Mononuclear cell (primary cell): ENCODE measurements around the gene VPS26A. TPM values are rescaled to one million over a fixed set of nuclear protein-coding genes. Genes with fewer than 3 reads are reported as not detected.

Experiments
- H3K27me3 ChIP-seq: 2 replicates; pipeline ENCODE4 v1.6.0; 2011; ENCODE audit warnings: low read length, control low read depth; ENCODE audit not compliant: insufficient read depth
- H3K4me1 ChIP-seq: 2 replicates; pipeline ENCODE4 v1.5.1; 2011; ENCODE audit warnings: mild to moderate bottlenecking, low read length, control low read depth; ENCODE audit not compliant: insufficient read depth
- H3K4me3 ChIP-seq: 2 replicates; pipeline ENCODE4 v1.5.1; 2011; ENCODE audit warnings: mild to moderate bottlenecking, low read length, moderate library complexity
- H3K9me3 ChIP-seq: 2 replicates; pipeline ENCODE4 v1.5.1; 2011; ENCODE audit warnings: low read depth, mild to moderate bottlenecking, control low read depth, low read length
- total RNA-seq: library from RNA; depleted of rRNA; stranded (reverse); fragments of >200 nt; gene quantifications from one replicate; pipeline ENCODE4 v1.2.3, GENCODE V29; 2012

The VPS26A gene
- total RNA-seq, 1 donor, result 22.0 TPM

GRCh38 chr10:69093933-69094332 lies 30.0 kb upstream of the VPS26A start:
- Histone ChIP-seq H3K9me3 (no peaks in the 10 kb centered on the region), H3K27me3 (no peaks in the 10 kb centered on the region), H3K4me1 (peaks cover 82% of the 10 kb centered on the region), H3K4me3 (no peak overlapping the region)

GRCh38 chr10:69096045-69096444 lies 27.9 kb upstream of the VPS26A start:
- Histone ChIP-seq H3K9me3 (no peaks in the 10 kb centered on the region), H3K4me1 (peaks cover 92% of the 10 kb centered on the region), H3K4me3 (no peak overlapping the region)

GRCh38 chr10:69097729-69098128 lies 26.2 kb upstream of the VPS26A start:
- Histone ChIP-seq H3K4me1 (peaks cover 92% of the 10 kb centered on the region), H3K9me3 (no peaks in the 10 kb centered on the region), H3K27me3 (no peaks in the 10 kb centered on the region), H3K4me3 (no peak overlapping the region)

More at GRCh38 chr10:69096045-69096444, 27.9 kb upstream of the VPS26A start:
- no peaks in the 10 kb centered on the region for H3K27me3 ChIP-seq

- H3K9me3 ChIP-seq, result no peaks in the 10 kb centered on the region
- no peak overlapping the region for H3K4me3 ChIP-seq
- H3K27me3 ChIP-seq, result no peaks in the 10 kb centered on the region
- H3K4me1 ChIP-seq, result peaks cover 68% of the 10 kb centered on the region
Observed at GRCh38 chr10:69100136-69100872, 23.7 kb upstream of the VPS26A start.

- H3K4me1 ChIP-seq, result peaks cover 56% of the 10 kb centered on the region
Observed at GRCh38 chr10:69101451-69102095, 22.4 kb upstream of the VPS26A start.

GRCh38 chr10:69102440-69102839 lies 21.5 kb upstream of the VPS26A start:
- Histone ChIP-seq H3K4me1 (peaks cover 49% of the 10 kb centered on the region), H3K9me3 (no peaks in the 10 kb centered on the region), H3K27me3 (no peaks in the 10 kb centered on the region), H3K4me3 (no peak overlapping the region)

More at GRCh38 chr10:69101451-69102095, 22.4 kb upstream of the VPS26A start:
- Histone ChIP-seq H3K9me3 (no peaks in the 10 kb centered on the region), H3K27me3 (no peaks in the 10 kb centered on the region), H3K4me3 (no peak overlapping the region)

- peaks cover 38% of the 10 kb centered on the region for H3K4me1 ChIP-seq
- H3K9me3 ChIP-seq, result no peaks in the 10 kb centered on the region
- H3K27me3 ChIP-seq, result no peaks in the 10 kb centered on the region
- no peak overlapping the region for H3K4me3 ChIP-seq
Observed at GRCh38 chr10:69103784-69104183, 20.2 kb upstream of the VPS26A start.

GRCh38 chr10:69104994-69105790 lies 18.8 kb upstream of the VPS26A start:
- peaks cover 24% of the 10 kb centered on the region for H3K4me1 ChIP-seq
- no peaks in the 10 kb centered on the region for H3K27me3 ChIP-seq
- no peaks in the 10 kb centered on the region for H3K9me3 ChIP-seq
- H3K4me3 ChIP-seq, result no peak overlapping the region

- H3K4me3 ChIP-seq, result no peak overlapping the region
- no peaks in the 10 kb centered on the region for H3K27me3 ChIP-seq
- H3K4me1 ChIP-seq, result peaks cover 5% of the 10 kb centered on the region
- no peaks in the 10 kb centered on the region for H3K9me3 ChIP-seq
Observed at GRCh38 chr10:69107176-69107490, 16.8 kb upstream of the VPS26A start.

- H3K9me3 ChIP-seq, result no peaks in the 10 kb centered on the region
- no peaks in the 10 kb centered on the region for H3K27me3 ChIP-seq
- no peak overlapping the region for H3K4me3 ChIP-seq
- no peaks in the 10 kb centered on the region for H3K4me1 ChIP-seq
Observed at GRCh38 chr10:69107699-69108098, 16.3 kb upstream of the VPS26A start.

GRCh38 chr10:69119896-69120295 lies 4.1 kb upstream of the VPS26A start:
- Histone ChIP-seq H3K4me1 (peaks cover 12% of the 10 kb centered on the region), H3K27me3 (no peaks in the 10 kb centered on the region), H3K9me3 (no peaks in the 10 kb centered on the region), H3K4me3 (no peak overlapping the region)

GRCh38 chr10:69123306-69123746 lies 652 bp upstream of the VPS26A start:
- H3K4me3 ChIP-seq, result peak overlapping the region; percentile 91
- H3K27me3 ChIP-seq, result no peaks in the 10 kb centered on the region
- peaks cover 26% of the 10 kb centered on the region for H3K4me1 ChIP-seq
- H3K9me3 ChIP-seq, result no peaks in the 10 kb centered on the region

GRCh38 chr10:69124563-69125268 lies 738 bp downstream of the VPS26A start:
- no peaks in the 10 kb centered on the region for H3K9me3 ChIP-seq
- H3K4me3 ChIP-seq, result peak overlapping the region; percentile 91
- peaks cover 29% of the 10 kb centered on the region for H3K4me1 ChIP-seq
- no peaks in the 10 kb centered on the region for H3K27me3 ChIP-seq

- peaks cover 32% of the 10 kb centered on the region for H3K4me1 ChIP-seq
- no peak overlapping the region for H3K4me3 ChIP-seq
- H3K9me3 ChIP-seq, result no peaks in the 10 kb centered on the region
- H3K27me3 ChIP-seq, result no peaks in the 10 kb centered on the region
Observed at GRCh38 chr10:69125554-69125953, 1.6 kb downstream of the VPS26A start.

GRCh38 chr10:69130251-69130650 lies 6.3 kb downstream of the VPS26A start:
- Histone ChIP-seq H3K4me3 (no peak overlapping the region), H3K9me3 (no peaks in the 10 kb centered on the region), H3K4me1 (peaks cover 20% of the 10 kb centered on the region), H3K27me3 (no peaks in the 10 kb centered on the region)
